ENCODE measurements around the gene COL27A1.

COL27A1 gene

DNA sequence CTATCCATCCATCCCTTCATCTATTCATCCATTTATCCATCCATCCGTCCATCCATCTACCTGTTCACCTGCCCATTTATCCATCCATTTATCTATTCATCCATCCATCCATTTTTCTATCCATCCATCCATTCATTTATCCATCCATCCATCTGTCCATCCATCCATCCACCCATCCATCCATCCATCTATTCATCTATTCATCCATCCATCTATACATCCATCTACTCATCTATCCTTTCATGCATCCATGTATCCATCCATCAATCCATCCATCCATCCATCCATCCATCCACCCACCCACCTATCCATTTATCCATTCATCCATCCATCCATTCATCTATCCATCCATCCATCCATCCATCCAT is 10.8 kb downstream of the COL27A1 start:
- in situ Hi-C loops (cut with MboI; ENCODE audit: low sequenced_read_pairs): no loop called here

DNA sequence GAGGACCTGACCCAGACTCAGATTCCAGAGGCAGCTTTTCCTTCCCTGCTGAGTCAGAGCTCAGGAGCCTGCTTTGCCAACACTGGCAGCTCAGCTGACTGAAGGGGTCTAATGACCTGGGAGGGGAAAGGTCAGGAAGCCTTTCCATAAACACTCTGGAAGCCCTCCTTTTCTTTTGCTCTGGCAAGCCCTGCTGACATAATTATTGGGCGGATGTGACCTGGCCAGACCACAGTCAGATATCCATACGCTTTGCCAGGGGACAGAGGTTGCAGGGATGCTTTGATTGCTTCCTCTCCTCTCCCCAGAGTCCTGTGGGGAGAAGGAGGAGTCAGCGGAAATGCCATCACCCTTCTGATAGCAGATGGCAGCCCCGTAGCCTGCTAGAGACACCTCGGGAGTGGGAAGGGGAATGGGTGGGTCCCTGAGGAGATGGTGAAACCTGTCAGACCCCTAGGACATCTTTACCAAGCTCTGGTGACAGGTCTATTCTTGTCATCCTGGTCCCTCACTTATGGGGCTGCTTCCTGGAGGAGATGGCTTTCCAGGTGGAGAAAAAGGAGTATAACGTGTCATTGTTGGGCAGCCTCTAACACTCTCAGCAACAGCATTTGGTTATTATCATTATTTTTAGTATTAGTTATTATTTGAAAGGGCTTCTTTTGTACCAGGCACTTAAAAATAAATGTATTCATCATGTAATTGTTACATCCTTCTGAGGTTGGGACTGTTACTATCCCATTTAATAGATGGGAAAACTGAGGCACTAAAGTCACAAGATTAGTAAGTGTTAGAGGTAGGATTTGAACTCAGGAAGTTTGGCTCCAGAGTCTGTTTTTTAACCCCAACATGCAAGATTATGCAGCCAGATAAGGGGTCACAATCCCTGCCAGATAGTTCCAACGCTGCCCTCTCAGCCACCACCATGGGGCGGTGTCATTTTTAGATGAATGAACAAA is 11.6 kb downstream of the COL27A1 start:
- in situ Hi-C loops (cut with MboI; ENCODE audit: low sequenced_read_pairs): no loop called here

DNA sequence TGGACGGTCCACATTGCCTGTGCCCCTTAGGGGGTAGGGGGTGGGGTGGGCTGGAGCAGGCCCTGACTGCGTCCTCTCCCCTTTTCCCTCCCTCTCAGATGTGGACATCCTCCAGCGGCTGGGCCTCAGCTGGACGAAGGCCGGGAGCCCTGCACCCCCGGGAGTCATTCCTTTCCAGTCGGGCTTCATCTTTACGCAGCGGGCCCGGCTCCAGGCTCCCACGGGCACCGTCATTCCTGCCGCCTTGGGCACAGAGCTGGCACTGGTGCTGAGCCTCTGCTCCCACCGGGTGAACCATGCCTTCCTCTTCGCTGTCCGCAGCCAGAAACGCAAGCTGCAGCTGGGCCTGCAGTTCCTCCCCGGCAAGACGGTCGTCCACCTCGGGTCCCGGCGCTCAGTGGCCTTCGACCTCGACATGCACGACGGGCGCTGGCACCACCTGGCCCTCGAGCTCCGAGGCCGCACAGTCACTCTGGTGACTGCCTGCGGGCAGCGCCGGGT is 12.3 kb downstream of the COL27A1 start:
- in situ Hi-C loops (cut with MboI; ENCODE audit: low sequenced_read_pairs): no loop called here

DNA sequence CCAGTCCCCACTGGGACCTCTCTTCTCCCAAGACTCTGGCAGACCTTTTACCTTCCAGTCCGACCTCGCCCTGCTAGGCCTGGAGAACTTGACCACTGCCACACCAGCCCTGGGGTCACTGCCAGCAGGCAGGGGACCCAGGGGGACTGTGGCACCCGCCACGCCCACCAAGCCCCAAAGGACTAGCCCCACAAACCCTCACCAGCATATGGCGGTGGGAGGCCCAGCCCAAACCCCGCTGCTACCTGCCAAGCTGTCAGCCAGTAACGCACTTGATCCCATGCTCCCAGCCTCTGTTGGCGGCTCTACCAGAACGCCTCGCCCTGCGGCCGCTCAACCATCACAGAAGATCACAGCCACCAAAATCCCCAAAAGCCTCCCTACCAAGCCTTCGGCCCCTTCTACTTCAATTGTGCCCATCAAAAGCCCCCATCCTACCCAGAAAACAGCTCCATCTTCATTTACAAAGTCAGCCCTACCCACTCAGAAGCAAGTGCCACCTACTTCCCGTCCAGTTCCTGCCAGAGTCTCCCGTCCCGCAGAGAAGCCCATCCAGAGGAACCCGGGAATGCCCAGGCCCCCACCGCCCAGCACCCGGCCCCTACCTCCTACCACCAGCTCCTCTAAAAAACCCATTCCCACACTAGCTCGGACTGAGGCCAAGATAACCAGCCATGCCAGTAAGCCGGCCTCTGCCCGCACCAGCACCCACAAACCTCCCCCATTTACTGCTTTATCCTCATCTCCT is 13.1 kb downstream of the COL27A1 start:
- in situ Hi-C loops (cut with MboI; ENCODE audit: low sequenced_read_pairs): no loop called here

DNA sequence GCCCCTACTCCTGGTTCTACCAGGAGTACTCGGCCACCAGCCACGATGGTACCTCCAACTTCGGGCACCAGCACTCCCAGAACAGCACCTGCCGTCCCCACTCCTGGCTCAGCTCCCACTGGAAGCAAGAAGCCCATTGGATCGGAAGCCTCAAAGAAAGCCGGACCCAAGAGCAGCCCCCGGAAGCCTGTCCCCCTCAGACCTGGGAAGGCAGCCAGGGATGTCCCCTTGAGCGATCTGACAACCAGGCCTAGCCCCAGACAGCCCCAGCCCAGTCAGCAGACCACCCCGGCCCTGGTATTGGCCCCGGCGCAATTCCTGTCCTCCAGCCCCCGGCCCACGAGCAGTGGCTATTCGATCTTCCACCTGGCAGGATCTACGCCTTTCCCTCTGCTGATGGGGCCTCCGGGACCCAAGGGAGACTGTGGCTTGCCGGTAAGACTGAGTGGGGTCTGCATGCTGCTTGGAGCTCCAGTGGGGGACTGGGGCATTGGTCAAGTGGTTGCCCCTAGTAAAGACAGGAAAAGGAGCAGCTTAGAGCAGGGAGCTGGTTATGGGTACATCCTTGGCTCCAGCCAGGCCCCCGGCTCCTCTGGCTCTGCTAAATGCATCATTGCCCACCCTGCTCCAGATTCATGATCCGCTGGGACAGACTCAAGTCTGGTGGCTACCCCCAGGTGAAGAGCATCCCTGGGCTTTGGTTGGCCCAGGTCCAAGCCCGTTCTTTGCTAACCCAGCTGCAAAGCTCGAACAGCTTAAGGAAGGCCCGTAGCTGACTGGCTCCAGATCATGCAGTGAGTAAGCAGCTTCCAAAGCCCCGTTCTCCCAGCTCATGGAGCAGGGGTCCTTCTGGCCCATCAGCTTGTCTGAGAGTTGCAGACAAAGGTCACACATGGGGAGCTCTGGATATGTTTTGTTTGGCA is 14.0 kb downstream of the COL27A1 start:
- in situ Hi-C loops (cut with MboI; ENCODE audit: low sequenced_read_pairs): no loop called here

DNA sequence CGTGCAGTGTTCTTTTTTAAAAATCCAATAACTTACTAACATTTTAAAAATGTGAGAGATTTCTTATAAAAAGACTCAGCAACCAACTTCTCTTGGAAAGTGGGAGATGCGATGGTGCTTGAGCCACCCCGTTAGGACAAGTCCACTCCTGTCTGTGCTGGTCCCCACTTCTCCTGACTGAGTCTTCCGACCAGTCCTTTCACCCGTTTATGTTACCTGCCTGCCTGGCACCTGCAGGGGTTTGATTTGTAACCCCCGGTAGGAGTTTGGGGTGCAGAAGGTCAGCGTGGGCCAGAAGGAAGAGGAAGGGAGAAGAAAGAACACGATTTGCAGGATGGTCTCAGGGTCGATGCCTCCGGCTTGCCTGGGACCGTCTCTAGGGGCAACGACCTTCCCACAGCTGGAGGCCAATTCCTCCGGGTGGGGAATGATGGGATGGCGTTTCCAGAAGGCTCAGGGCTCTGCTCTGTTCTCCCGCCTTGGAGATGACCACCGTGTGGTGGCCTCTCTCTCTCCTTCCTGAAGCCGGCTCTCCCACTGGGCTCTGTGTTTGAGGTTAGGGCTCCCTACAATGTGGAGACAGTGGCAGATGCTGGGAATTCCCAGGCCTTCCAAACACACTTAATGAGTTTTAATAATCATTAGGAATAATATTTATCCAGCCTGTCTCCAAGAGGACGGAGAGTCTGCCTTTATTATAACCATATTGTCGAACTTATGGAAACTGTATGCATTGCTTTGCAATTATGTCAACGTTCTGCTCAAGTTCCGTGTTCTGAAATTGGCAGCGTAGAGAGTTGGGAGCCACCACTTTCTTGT is 14.8 kb downstream of the COL27A1 start:
- in situ Hi-C loops (cut with MboI; ENCODE audit: low sequenced_read_pairs): no loop called here

DNA sequence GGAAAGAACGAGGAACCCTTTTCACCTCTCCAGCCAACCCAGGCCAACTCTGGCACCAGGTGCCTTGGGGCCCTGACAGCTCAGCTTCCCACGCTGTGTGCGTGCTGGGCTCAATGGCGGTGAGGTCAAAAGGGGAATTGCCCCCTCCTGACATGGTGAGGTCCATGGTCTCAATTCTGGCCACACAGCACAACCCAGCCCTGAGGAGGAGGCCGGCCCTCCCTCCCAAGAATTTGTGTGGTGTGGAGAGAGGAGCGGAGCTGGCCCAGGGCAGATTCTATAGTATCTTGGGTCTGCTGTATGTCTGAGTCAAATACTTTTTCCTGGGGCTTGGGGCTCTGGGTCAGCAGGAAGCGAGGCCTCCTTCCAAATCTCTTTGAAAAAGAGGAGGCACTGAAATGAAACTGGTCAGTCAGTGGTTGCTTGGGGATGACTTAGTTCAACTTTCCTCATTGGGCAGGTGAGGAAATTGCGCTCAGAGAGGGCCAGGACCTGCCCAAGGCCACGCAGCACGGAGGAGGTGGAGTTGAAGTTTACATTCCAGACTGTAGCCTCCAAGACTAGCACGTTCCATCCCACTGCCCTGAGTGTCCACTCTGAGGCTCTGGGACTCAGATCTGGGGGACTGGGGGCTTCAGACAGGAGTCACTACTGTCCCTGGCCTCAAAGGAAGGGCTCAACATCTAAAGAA is 15.6 kb downstream of the COL27A1 start:
- in situ Hi-C loops (cut with MboI; ENCODE audit: low sequenced_read_pairs): no loop called here

DNA sequence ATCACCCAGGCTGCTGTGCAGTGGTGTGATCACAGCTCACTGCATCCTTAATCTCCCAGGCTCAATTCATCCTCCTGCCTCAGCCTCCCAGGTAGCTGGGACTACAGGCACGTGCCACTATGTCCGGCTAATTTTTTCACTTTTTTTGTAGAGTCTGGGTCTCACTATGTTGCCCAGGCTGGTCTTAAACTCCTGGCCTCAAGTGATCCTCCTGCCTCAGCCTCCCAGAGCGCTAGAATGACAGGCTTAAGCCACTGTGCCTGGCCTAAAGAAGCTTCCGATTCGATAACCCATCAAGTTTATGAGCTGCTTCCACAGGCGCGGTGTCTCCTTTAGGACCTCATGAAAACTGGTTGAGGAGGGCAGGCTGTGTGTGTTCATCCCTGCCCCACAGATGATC is 16.2 kb downstream of the COL27A1 start:
- in situ Hi-C loops (cut with MboI; ENCODE audit: low sequenced_read_pairs): no loop called here

DNA sequence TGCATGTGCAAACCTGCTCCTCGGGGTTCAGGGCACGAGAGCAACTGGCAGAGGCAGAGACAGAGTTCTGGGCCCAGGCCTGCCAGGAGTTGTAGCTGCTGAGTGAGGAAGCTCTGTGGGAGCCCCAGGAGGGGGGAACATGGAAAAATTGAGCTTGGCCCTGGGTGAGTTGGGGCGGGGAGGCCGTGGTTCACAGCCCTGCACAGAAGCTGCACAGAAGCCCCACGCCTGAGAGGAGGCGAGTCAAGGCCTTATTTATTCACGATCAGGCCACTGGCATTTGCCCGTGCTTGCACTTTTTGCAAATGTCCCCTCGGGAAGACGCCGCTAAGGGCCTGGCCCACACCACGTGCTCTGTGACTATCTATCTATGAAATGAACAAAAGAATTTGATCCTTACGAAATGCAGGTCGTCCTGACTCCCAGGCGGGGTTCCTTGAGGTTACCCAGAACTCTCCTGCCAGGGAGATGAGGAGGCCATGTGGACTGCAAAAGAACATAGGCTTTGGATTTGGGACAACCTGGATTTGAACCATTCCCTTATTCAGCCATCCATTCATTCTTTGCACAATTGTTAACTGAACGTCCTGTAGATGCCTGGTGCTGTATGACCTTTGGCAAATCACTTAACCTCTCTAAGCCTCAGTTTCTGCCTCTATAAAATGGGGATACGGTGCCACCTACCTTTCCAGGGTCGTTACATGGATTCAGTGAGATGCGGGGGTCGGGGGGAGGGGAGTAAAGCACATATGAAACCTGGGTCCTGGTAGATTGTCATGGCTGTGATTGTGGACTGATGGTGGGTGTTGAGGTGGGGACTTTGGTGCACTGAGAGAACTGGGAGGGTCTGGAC is 17.9 kb downstream of the COL27A1 start:
- in situ Hi-C loops (cut with MboI; ENCODE audit: low sequenced_read_pairs): no loop called here

DNA sequence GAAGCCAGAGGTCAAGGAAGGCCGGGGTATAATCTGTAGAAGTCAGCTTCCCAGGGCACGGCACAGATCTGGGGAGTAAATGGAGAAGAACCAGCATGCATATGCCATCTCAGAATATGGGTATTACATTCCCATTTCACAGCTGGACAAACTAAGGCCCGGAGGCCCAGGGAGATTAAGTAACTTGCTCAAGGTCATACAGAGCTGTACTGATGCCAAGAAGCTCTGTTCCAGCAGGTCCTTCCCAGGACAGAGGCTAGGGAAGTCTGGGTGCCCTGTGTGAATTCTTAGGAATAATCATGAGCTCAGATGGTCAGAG is 19.2 kb downstream of the COL27A1 start:
- in situ Hi-C loops (cut with MboI; ENCODE audit: low sequenced_read_pairs): no loop called here

DNA sequence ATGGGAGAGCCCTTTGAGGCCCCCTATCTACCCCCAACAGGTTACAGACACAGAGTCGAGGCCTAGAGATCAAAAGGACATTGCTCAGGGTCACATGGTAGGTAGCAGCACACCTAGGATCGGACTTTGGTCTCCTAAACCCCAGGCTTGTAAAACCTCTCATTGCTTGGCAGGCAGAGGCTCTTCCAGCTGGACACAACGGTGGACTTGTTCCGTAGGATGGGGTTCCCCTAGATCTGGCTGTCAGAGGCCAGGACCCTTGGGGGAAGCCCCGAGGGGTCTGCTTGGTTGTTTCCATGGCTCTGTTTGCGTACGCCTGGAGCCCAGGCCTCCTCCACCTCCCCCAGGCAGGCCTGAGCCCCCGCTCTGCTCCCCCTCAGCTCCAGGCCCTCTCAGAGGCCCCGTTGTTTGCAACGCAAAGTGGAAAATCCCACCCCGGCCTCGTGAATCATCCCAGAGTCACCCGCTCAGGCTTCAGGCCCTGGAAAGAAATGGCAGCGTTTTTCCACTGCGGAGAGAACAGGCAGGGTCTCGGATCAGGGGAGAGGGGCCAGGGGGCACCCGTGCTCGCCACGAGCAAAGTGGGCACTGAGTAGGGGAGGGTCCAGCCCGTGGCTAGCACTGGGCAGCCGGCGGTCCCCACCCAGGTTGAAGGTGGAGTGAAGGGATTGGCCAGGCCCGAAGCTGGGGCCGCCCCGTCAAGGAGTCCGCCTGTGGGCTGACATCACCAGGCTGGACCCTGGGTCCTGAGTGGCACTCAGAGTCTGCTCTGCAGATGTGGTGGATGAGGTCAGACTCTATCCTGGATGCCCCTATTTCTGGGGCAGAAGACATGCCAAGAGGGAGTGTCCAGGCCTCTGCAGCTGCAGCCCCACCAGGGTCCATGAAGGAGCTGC is 19.8 kb downstream of the COL27A1 start:
- in situ Hi-C loops (cut with MboI; ENCODE audit: low sequenced_read_pairs): no loop called here

DNA sequence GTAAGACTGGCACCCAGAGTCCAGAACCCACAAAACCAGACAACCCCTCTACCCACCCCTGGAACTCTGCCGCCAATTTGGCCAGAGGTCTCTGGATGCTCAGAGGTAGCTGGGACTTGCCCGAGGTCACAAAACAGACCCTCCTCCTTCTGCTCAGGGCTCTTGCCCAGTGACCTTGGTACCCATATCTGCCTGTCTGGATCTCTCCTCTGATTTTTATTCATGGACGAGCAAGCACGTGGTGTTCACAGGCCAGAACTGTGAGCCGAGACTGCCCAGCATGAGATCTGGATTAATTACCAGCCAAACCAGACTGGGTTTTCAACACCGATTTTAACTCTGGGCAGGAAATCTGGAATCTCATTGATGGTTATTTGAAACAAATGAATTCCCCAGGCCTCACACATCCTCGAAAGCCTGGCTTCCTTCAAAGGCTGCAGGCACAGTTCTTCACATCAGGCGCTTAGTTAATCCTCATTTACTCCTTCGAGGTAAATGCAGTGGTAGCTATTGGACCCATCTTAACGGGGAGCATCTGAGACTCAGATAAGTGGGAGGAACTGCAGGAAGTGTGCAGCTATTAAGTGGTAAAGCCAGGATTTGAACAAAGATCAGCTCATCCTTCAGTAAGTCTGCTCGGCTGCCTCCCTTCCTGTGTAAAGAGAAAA is 21.4 kb downstream of the COL27A1 start:
- in situ Hi-C loops (cut with MboI; ENCODE audit: low sequenced_read_pairs): no loop called here

DNA sequence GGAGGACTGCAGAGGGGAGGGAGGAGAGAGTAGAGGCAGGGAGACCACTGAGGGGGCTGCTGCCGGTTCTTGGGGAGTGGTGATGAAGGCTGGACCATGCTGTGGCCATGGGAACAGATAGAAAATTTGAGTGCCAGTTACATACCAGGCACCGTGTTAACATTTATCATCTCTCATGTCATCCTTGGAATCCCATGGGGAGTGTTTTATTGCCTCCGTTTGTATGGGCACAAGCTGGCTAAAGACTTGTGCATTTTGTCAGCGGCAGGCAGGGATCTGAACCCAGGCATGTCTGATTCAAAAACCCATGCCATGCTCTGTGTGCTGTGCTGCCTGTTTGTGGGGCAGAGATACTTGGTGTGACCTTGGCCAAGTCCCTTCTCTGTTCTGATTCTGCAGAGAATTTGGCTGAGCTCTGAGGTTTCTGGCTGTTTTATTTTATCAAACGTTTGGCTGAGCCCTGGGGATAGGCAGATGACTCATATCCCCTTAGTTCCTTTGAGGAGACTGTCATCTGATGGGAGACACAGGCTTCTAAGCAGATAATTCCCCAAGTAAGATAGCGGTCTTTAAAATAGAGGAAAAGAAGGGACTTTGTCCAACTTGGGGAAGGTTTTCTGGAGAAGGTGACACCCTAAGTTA is 22.2 kb downstream of the COL27A1 start:
- in situ Hi-C loops (cut with MboI; ENCODE audit: low sequenced_read_pairs): no loop called here

DNA sequence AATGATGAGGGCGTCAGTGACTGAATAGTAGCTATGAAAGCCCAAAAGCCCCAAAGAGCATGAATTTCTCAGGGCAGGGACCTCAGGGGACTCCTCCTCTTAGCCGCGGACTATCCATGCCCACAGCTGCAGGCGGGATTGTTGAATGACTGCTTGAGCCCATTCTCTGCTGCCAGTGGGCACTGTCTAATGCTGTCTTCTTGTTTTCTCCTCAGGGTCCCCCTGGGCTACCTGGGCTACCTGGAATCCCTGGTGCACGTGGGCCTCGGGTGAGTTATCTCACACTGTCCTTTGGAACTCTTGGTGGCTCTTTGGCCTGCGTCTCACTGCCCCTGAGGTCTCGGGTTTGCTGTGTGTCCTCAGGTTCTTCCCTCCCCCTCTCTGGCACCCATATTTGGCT is 22.7 kb downstream of the COL27A1 start:
- in situ Hi-C loops (cut with MboI; ENCODE audit: low sequenced_read_pairs): no loop called here

DNA sequence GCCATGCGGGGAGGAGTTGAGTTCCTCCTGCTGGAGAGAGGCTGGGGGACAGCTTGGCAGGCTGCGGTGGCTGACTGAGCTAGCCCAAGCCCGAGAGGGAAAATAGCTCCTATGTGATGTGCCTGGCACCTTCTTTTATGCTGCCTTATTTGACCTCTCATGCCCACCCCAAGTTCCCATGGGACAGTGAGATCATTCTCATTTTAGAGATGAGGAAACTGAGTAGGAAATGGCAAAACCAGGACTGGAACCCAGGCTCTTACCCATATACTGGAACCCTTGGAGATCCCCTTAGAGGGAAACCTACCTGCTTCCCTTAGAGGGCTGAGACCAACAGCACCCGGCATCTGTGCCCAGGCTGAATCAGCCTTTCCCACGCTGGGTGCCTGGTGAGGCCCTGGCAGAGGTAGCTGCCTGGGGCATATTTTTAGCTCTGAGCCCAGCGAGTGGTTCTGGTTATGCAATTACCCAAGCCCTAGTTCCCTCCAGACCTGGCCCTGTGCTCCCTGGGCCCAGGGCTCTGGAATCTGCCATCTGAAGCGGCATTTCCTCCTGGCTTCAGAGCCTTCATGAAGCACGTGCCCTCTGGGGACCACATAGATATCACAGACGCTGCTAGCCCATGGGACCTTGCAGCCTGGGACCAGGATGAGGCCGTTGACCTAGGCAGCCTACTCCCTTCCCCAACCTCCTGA is 23.6 kb downstream of the COL27A1 start:
- in situ Hi-C loops (cut with MboI; ENCODE audit: low sequenced_read_pairs): no loop called here

DNA sequence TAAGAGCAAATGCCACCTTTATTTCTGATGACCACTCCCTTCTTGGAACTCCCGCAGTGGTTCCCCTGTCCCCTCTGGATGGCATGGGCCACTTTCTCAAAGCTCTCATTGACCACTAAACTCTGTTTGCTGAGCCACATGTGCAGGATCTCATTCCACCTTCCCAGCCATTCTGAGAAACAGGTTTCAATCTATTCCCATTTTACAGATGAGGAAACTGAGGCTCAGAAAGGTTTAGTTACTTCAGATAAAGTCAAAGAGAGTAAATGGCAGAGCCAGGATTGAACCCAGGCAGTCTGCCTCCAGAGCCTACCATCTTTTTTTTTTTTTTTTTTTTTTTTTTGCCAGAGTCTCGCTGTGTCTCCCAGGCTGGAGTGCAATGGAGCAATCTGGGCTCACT is 24.2 kb downstream of the COL27A1 start:
- in situ Hi-C loops (cut with MboI; ENCODE audit: low sequenced_read_pairs): no loop called here

All from hTERT RPE-1 (cell line).